HT1080 (cell line): ENCODE data around the gene PRDM11. TPM values are rescaled to one million over a fixed set of nuclear protein-coding genes. Genes with fewer than 3 reads are reported as not detected.
"Not testable (repeated sequence)": the region's sequence is repeated elsewhere in the genome, so short reads cannot be mapped to it uniquely, and the experiment has no call there.

ENCODE experiments used
- DNase-seq: peaks from one replicate; pipeline ENCODE4 v3.0.0-alpha.2; 2015; ENCODE audit warnings: low read depth
- total RNA-seq: library from RNA; depleted of rRNA; stranded (reverse); fragments of >200 nt; shearing (Covaris generic); gene quantifications from 2 replicates; pipeline ENCODE4 v1.2.3, GENCODE V29; 2014

The PRDM11 gene
- total RNA-seq, 1 experiment from 2014 or later: 8.4 TPM

- no peak for DNase-seq
These were observed 86.1 kb downstream of the PRDM11 start for GRCh38 chr11:45232341-45233080.

- DNase-seq: peak; percentile 80
These were observed 86.8 kb downstream of the PRDM11 start for GRCh38 chr11:45233121-45233803.

GRCh38 chr11:45233804-45234170 lies 87.3 kb downstream of the PRDM11 start:
- DNase-seq: no peak

- DNase-seq: no peak
These were observed 88.0 kb downstream of the PRDM11 start for GRCh38 chr11:45234306-45235006.

- no peak for DNase-seq
These were observed 91.4 kb downstream of the PRDM11 start for GRCh38 chr11:45237711-45238315.

GRCh38 chr11:45238724-45239123 lies 92.3 kb downstream of the PRDM11 start:
- peak; percentile 26 for DNase-seq

- no peak for DNase-seq
These were observed 93.3 kb downstream of the PRDM11 start for GRCh38 chr11:45239733-45240132.

- DNase-seq: no peak
These were observed 97.5 kb downstream of the PRDM11 start for GRCh38 chr11:45243967-45244366.

GRCh38 chr11:45245218-45246045 lies 99.0 kb downstream of the PRDM11 start:
- DNase-seq: no peak

GRCh38 chr11:45246241-45246640 lies 99.8 kb downstream of the PRDM11 start:
- DNase-seq: no peak

GRCh38 chr11:45247433-45247832 lies 101.0 kb downstream of the PRDM11 start:
- no peak for DNase-seq

- no peak for DNase-seq
These were observed 102.1 kb downstream of the PRDM11 start for GRCh38 chr11:45248501-45249011.

- not testable (repeated sequence) for DNase-seq
These were observed 102.9 kb downstream of the PRDM11 start for GRCh38 chr11:45249372-45249771.

GRCh38 chr11:45250035-45250718 lies 103.7 kb downstream of the PRDM11 start:
- no peak for DNase-seq

- DNase-seq: peak; percentile 59
These were observed 105.9 kb downstream of the PRDM11 start for GRCh38 chr11:45252134-45252856.

GRCh38 chr11:45252877-45253276 lies 106.4 kb downstream of the PRDM11 start:
- no peak for DNase-seq

- no peak for DNase-seq
These were observed 107.2 kb downstream of the PRDM11 start for GRCh38 chr11:45253640-45254039.

- no peak for DNase-seq
These were observed 107.6 kb downstream of the PRDM11 start for GRCh38 chr11:45254070-45254469.

GRCh38 chr11:45258982-45259530 lies 112.6 kb downstream of the PRDM11 start:
- no peak for DNase-seq
